Activated T-helper 2 cell treated with anti-CD3 and anti-CD28 coated beads, Interferon-gamma antibody, Interleukin-2, Interleukin-4, amounts not matched to agents 10 μg/mL and 5 μg/mL and 100 μg/mL, durations not matched to agents 14 hours and 24 hours and 36 hours (primary cell): ENCODE data around the gene HES3. TPM values are rescaled to one million over a fixed set of nuclear protein-coding genes. Genes with fewer than 3 reads are reported as not detected.

Source experiments
- DNase-seq: peaks from one replicate; pipeline ENCODE4 v3.0.0; 2021; ENCODE audit warnings: low spot score
- H3K27ac Mint-ChIP-seq: one replicate; pipeline ENCODE4 v1.8.0; 2021; ENCODE audit warnings: mixed read lengths
- H3K27me3 Mint-ChIP-seq: one replicate; pipeline ENCODE4 v1.8.0; 2021; ENCODE audit warnings: low read depth, mixed read lengths
- H3K36me3 Mint-ChIP-seq: one replicate; pipeline ENCODE4 v1.8.0; 2021; ENCODE audit warnings: low read depth, mixed read lengths
- H3K4me1 Mint-ChIP-seq: one replicate; pipeline ENCODE4 v1.8.0; 2021; ENCODE audit warnings: low read depth, mixed read lengths
- H3K4me3 Mint-ChIP-seq: one replicate; pipeline ENCODE4 v1.8.0; 2021; ENCODE audit warnings: low read depth, mild to moderate bottlenecking, moderate library complexity, mixed read lengths
- H3K9me3 Mint-ChIP-seq: one replicate; pipeline ENCODE4 v1.8.0; 2021; ENCODE audit warnings: mixed read lengths
- intact Hi-C: fragments of 100-400 bp; cut with micrococcal nuclease; formaldehyde crosslinking; loops from one replicate; pipeline ENCODE4 v1.15.1; 2023
- total RNA-seq: library from RNA; stranded (reverse); gene quantifications from 2 replicates; pipeline ENCODE4 v1.2.3, GENCODE V29; 2022

HES3 gene
- total RNA-seq, 1 donor from 2014 or later = not detected

GRCh38 chr1:6274622-6275139 is 30.7 kb downstream of the HES3 start:
- no peak for DNase-seq
- Mint-ChIP-seq H3K4me3 (no peak overlapping the region), H3K27ac (no peak overlapping the region), H3K36me3 (no peaks in the 10 kb centered on the region), H3K4me1 (no peaks in the 10 kb centered on the region), H3K9me3 (no peaks in the 10 kb centered on the region), H3K27me3 (no peaks in the 10 kb centered on the region)
- intact Hi-C loops = no loop called here

- H3K27me3 Mint-ChIP-seq = no peaks in the 10 kb centered on the region
- intact Hi-C loops = no loop called here
- no peak for DNase-seq
- H3K4me1 Mint-ChIP-seq = no peaks in the 10 kb centered on the region
- H3K4me3 Mint-ChIP-seq = no peak overlapping the region
- H3K27ac Mint-ChIP-seq = no peak overlapping the region
- H3K36me3 Mint-ChIP-seq = no peaks in the 10 kb centered on the region
- H3K9me3 Mint-ChIP-seq = no peaks in the 10 kb centered on the region
Measured at GRCh38 chr1:6275826-6276782, 32.1 kb downstream of the HES3 start.

- no peak for DNase-seq
- Mint-ChIP-seq H3K27ac (no peak overlapping the region), H3K4me1 (no peaks in the 10 kb centered on the region), H3K36me3 (no peaks in the 10 kb centered on the region), H3K4me3 (no peak overlapping the region), H3K9me3 (no peaks in the 10 kb centered on the region), H3K27me3 (no peaks in the 10 kb centered on the region)
- intact Hi-C loops = no loop called here
Measured at GRCh38 chr1:6276811-6277555, 33.0 kb downstream of the HES3 start.

- no peaks in the 10 kb centered on the region for H3K36me3 Mint-ChIP-seq
Measured at GRCh38 chr1:6278263-6278662, 34.3 kb downstream of the HES3 start.

GRCh38 chr1:6279066-6279465 is 35.1 kb downstream of the HES3 start:
- Mint-ChIP-seq H3K36me3 (no peaks in the 10 kb centered on the region), H3K4me3 (no peak overlapping the region), H3K27me3 (no peaks in the 10 kb centered on the region), H3K27ac (no peak overlapping the region), H3K9me3 (no peaks in the 10 kb centered on the region), H3K4me1 (no peaks in the 10 kb centered on the region)
- intact Hi-C loops = no loop called here
- no peak for DNase-seq

More at GRCh38 chr1:6278263-6278662, 34.3 kb downstream of the HES3 start:
- DNase-seq = no peak
- Mint-ChIP-seq H3K4me1 (no peaks in the 10 kb centered on the region), H3K27me3 (no peaks in the 10 kb centered on the region), H3K9me3 (no peaks in the 10 kb centered on the region), H3K4me3 (no peak overlapping the region), H3K27ac (no peak overlapping the region)
- intact Hi-C loops = no loop called here

- Mint-ChIP-seq H3K27me3 (no peaks in the 10 kb centered on the region), H3K27ac (no peak overlapping the region), H3K36me3 (no peaks in the 10 kb centered on the region), H3K4me3 (no peak overlapping the region), H3K4me1 (no peaks in the 10 kb centered on the region), H3K9me3 (no peaks in the 10 kb centered on the region)
- intact Hi-C loops = no loop called here
- no peak for DNase-seq
Measured at GRCh38 chr1:6279613-6280383, 35.8 kb downstream of the HES3 start.

GRCh38 chr1:6280761-6281451 is 36.9 kb downstream of the HES3 start:
- Mint-ChIP-seq H3K4me3 (no peak overlapping the region), H3K27ac (no peak overlapping the region), H3K9me3 (no peaks in the 10 kb centered on the region), H3K4me1 (no peaks in the 10 kb centered on the region), H3K27me3 (no peaks in the 10 kb centered on the region), H3K36me3 (no peaks in the 10 kb centered on the region)
- intact Hi-C loops = no loop called here
- DNase-seq = no peak

- intact Hi-C loops = no loop called here
- H3K4me1 Mint-ChIP-seq = no peaks in the 10 kb centered on the region
- no peak overlapping the region for H3K4me3 Mint-ChIP-seq
- DNase-seq = no peak
- no peaks in the 10 kb centered on the region for H3K36me3 Mint-ChIP-seq
- no peak overlapping the region for H3K27ac Mint-ChIP-seq
- no peaks in the 10 kb centered on the region for H3K27me3 Mint-ChIP-seq
- H3K9me3 Mint-ChIP-seq = no peaks in the 10 kb centered on the region
Measured at GRCh38 chr1:6281511-6282402, 37.8 kb downstream of the HES3 start.

GRCh38 chr1:6282577-6283270 is 38.7 kb downstream of the HES3 start:
- Mint-ChIP-seq H3K27me3 (no peaks in the 10 kb centered on the region), H3K4me1 (no peaks in the 10 kb centered on the region), H3K36me3 (no peaks in the 10 kb centered on the region), H3K4me3 (no peak overlapping the region), H3K9me3 (no peaks in the 10 kb centered on the region), H3K27ac (no peak overlapping the region)
- no peak for DNase-seq
- intact Hi-C loops = no loop called here

GRCh38 chr1:6285336-6285735 is 41.4 kb downstream of the HES3 start:
- Mint-ChIP-seq H3K27me3 (no peaks in the 10 kb centered on the region), H3K9me3 (no peaks in the 10 kb centered on the region), H3K27ac (no peak overlapping the region), H3K36me3 (no peaks in the 10 kb centered on the region), H3K4me1 (no peaks in the 10 kb centered on the region), H3K4me3 (no peak overlapping the region)
- intact Hi-C loops = no loop called here
- DNase-seq = no peak

GRCh38 chr1:6286266-6286665 is 42.3 kb downstream of the HES3 start:
- Mint-ChIP-seq H3K4me3 (no peak overlapping the region), H3K9me3 (no peaks in the 10 kb centered on the region), H3K4me1 (no peaks in the 10 kb centered on the region), H3K27ac (no peak overlapping the region), H3K36me3 (no peaks in the 10 kb centered on the region), H3K27me3 (no peaks in the 10 kb centered on the region)
- intact Hi-C loops = no loop called here
- DNase-seq = no peak
